H1 (cell line): ENCODE results near the gene CXXC4. TPM values are rescaled to one million over a fixed set of nuclear protein-coding genes. Genes with fewer than 3 reads are reported as not detected.

ENCODE experiments used
- CBX5 ChIP-seq: fragments of 300-800, 300-1000 bp; sonication (generic); IDR thresholded peaks from 2 replicates; pipeline ENCODE4 v1.7.1; 2016; ENCODE audit warnings: antibody characterized with exemption, low read length, low read depth
- CHD2 ChIP-seq: IDR thresholded peaks from 2 replicates; pipeline ENCODE4 v1.6.1; 2012; ENCODE audit warnings: low read length, improper control_type of control experiment
- polyA plus RNA-seq, 7 experiments: library from polyadenylated mRNA; depleted of rRNA in 3 of 7; stranded (reverse) in 5 of 7; unstranded in 2 of 7; fragments of >200 nt in 5 of 7; fragments of 200-250 nt in 2 of 7; gene quantifications; 1 replicate in 5 of 7; 2 replicates in 1 of 7; 4 replicates in 1 of 7; pipeline versions ENCODE4 v1.2.1 to v1.2.3, GENCODE V29; 2011 to 2013; ENCODE audit warnings: missing spikeins in 2 of 7, mixed read lengths in 2 of 7
- total RNA-seq: library from RNA; stranded (reverse); fragmentation: NEBNext Ultra II Directional; extraction: Animal tissue kit (Norgen Biotek cat#: 25700); gene quantifications from 2 replicates; pipeline ENCODE4 v1.2.1, GENCODE V29; 2021

CXXC4 gene
- total and polyA plus RNA-seq, 2 of the 8 experiments (the other 6 are each of a cell fraction or from before 2014, with no cell fraction given), result 1.3 to 1.8 TPM

GRCh38 chr4:104501290-104501689 lies 6.6 kb upstream of the CXXC4 start (continued):
- TF ChIP-seq CBX5 (no peak), CHD2 (no peak)
